Astrocyte (in vitro differentiated cells and primary cell): ENCODE measurements around the gene UQCR11. TPM values are rescaled to one million over a fixed set of nuclear protein-coding genes. Genes with fewer than 3 reads are reported as not detected.
A peak's percentile ranks its signal among the peaks of the same experiment; 100 is the strongest.

Experiments used
- DNase-seq: peaks from one replicate; pipeline ENCODE4 v3.0.0-alpha.2; 2010; ENCODE audit warnings: low read depth
- FAIRE-seq: peaks from 2 replicates; lab custom pipeline; 2011; peaks lifted over from hg19 to GRCh38; lab: Jason Lieb, UNC
- H2AFZ ChIP-seq: 2 replicates; pipeline ENCODE4 v1.6.0; 2012; ENCODE audit warnings: low read depth, low read length, inconsistent platforms
- H3K27ac ChIP-seq: 2 replicates; pipeline ENCODE4 v1.5.1; 2011; ENCODE audit warnings: low read depth, low read length, inconsistent platforms
- H3K27me3 ChIP-seq: 2 replicates; pipeline ENCODE4 v1.6.0; 2011; ENCODE audit warnings: low read length, inconsistent platforms; ENCODE audit not compliant: insufficient read depth
- H3K36me3 ChIP-seq: 2 replicates; pipeline ENCODE4 v1.5.1; 2011; ENCODE audit warnings: low read length, inconsistent platforms; ENCODE audit not compliant: insufficient read depth
- H3K4me1 ChIP-seq: 2 replicates; pipeline ENCODE4 v1.5.1; 2011; ENCODE audit warnings: low read length, inconsistent platforms; ENCODE audit not compliant: insufficient read depth
- H3K4me2 ChIP-seq: 2 replicates; pipeline ENCODE4 v1.6.0; 2012; ENCODE audit warnings: low read length, inconsistent platforms
- H3K4me3 ChIP-seq: 2 replicates; pipeline ENCODE4 v1.5.1; 2011; ENCODE audit warnings: low read depth, mild to moderate bottlenecking, low read length, inconsistent platforms; ENCODE audit not compliant: insufficient read depth
- H3K79me2 ChIP-seq: 2 replicates; pipeline ENCODE4 v1.6.0; 2012; ENCODE audit warnings: mild to moderate bottlenecking, low read length, inconsistent platforms; ENCODE audit not compliant: insufficient read depth
- H3K9ac ChIP-seq: 2 replicates; pipeline ENCODE4 v1.6.0; 2012; ENCODE audit warnings: mild to moderate bottlenecking, low read length, inconsistent platforms
- H3K9me3 ChIP-seq: 2 replicates; pipeline ENCODE4 v1.5.1; 2012; ENCODE audit warnings: low read depth, mild to moderate bottlenecking, low read length, inconsistent platforms; ENCODE audit not compliant: insufficient read depth
- H4K20me1 ChIP-seq: 2 replicates; pipeline ENCODE4 v1.6.0; 2012; ENCODE audit warnings: low read length, inconsistent platforms; ENCODE audit not compliant: insufficient read depth
- H3K27ac Mint-ChIP-seq: one replicate; pipeline ENCODE4 v1.8.0; 2021; ENCODE audit warnings: mild to moderate bottlenecking, mixed read lengths; ENCODE audit not compliant: unreplicated experiment
- H3K27me3 Mint-ChIP-seq: one replicate; pipeline ENCODE4 v1.8.0; 2021; ENCODE audit warnings: low read depth, mixed read lengths; ENCODE audit not compliant: unreplicated experiment
- H3K36me3 Mint-ChIP-seq: one replicate; pipeline ENCODE4 v1.8.0; 2021; ENCODE audit warnings: low read depth, mixed read lengths; ENCODE audit not compliant: unreplicated experiment
- H3K4me1 Mint-ChIP-seq: one replicate; pipeline ENCODE4 v1.8.0; 2021; ENCODE audit warnings: low read depth, mixed read lengths; ENCODE audit not compliant: unreplicated experiment
- H3K4me3 Mint-ChIP-seq: one replicate; pipeline ENCODE4 v1.8.0; 2021; ENCODE audit warnings: mild to moderate bottlenecking, moderate library complexity, mixed read lengths; ENCODE audit not compliant: unreplicated experiment
- H3K9me3 Mint-ChIP-seq: one replicate; pipeline ENCODE4 v1.8.0; 2021; ENCODE audit warnings: mild to moderate bottlenecking, mixed read lengths; ENCODE audit not compliant: unreplicated experiment
- EZH2 ChIP-seq: IDR thresholded peaks from 2 replicates; pipeline ENCODE4 v1.6.1; 2012; ENCODE audit warnings: mild to moderate bottlenecking, low read length, inconsistent platforms; ENCODE audit not compliant: insufficient read depth
- total RNA-seq: library from RNA; stranded (reverse); gene quantifications from 2 replicates; pipeline ENCODE4 v1.2.1, GENCODE V29; 2021
- TF ChIP-seq, protein P1 (sequence below): IDR thresholded peaks from 2 replicates; pipeline ENCODE4 v1.5.1; 2011; ENCODE audit warnings: low read depth, mild to moderate bottlenecking, inconsistent platforms, low read length, moderate library complexity; ENCODE audit not compliant: insufficient read depth

The UQCR11 gene
- total RNA-seq, 1 donor from 2014 or later, result 255 TPM

DNA sequence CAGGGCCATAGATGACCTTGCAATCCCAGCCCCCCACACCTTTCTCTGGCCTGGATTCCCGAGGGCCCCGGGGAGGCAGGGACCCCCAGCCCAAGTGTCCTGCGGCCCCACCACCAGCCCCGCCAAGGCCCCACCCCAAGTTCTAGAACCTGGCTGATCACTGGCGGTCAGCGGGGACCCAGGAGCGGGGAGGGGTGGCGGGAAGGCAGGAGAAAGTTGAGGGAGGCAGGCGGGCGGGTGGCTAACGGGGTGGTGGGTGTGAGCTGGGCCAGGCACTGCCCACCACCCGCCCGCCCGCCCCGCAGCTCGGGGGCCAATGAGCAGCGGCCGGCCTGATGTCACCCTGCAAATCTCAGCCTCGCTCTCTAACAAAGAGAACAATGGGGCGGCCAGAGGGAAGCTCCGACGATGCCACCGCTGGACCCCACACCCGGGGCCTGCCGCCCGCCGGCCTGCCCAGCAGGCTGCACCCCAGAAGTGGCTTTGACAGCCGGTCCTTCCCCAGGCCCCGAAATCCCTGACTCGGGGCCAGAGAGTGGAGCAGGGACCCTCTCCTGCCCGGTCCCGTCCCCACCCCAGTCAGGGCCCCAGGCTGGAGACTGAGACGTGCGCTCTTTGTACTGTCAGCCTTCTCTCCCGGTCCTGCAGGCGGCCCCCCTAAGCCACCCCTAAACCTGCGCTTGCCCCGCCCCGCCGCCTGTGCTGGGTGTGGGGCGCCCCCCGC, 38.7 kb downstream of the UQCR11 start:
- no peak overlapping the region for H3K27ac Mint-ChIP-seq

DNA sequence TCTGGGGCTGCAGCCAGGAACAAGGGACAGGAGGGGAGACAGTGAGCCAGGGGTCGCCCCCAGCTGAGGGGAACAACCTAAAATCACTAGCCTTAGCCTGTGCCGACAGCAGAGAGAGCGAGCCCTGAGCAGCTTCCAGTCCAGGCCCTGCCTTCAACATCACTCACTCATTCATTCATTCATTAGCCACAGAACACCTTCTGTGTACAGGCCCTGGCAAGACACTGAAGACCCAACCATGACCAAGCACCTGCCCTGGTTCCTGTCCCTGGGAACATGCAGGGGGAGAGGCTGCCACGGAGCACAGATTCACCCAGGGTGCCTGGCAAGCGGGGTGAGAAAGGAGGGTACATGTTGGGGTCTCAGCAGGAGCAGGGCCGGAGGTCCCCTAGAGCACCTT, 42.0 kb downstream of the UQCR11 start:
- Mint-ChIP-seq H3K9me3 (no peaks in the 10 kb centered on the region), H3K27ac (peak overlapping the region; percentile 24), H3K36me3 (peaks cover 4% of the 10 kb centered on the region), H3K4me3 (no peak overlapping the region), H3K4me1 (no peaks in the 10 kb centered on the region), H3K27me3 (no peaks in the 10 kb centered on the region)
- H3K9ac ChIP-seq, result no peak overlapping the region
- TF ChIP-seq EZH2, result no peak
- TF ChIP-seq, protein P1, sequence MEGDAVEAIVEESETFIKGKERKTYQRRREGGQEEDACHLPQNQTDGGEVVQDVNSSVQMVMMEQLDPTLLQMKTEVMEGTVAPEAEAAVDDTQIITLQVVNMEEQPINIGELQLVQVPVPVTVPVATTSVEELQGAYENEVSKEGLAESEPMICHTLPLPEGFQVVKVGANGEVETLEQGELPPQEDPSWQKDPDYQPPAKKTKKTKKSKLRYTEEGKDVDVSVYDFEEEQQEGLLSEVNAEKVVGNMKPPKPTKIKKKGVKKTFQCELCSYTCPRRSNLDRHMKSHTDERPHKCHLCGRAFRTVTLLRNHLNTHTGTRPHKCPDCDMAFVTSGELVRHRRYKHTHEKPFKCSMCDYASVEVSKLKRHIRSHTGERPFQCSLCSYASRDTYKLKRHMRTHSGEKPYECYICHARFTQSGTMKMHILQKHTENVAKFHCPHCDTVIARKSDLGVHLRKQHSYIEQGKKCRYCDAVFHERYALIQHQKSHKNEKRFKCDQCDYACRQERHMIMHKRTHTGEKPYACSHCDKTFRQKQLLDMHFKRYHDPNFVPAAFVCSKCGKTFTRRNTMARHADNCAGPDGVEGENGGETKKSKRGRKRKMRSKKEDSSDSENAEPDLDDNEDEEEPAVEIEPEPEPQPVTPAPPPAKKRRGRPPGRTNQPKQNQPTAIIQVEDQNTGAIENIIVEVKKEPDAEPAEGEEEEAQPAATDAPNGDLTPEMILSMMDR, result no peak
- no peaks in the 10 kb centered on the region for H3K27me3 ChIP-seq
- peaks cover 10% of the 10 kb centered on the region for H3K4me1 ChIP-seq
- peaks cover 76% of the 10 kb centered on the region for H4K20me1 ChIP-seq
- H3K27ac ChIP-seq, result no peak overlapping the region
- FAIRE-seq, result no peak
- H3K9me3 ChIP-seq, result no peaks in the 10 kb centered on the region
- no peak overlapping the region for H3K4me2 ChIP-seq
- no peaks in the 10 kb centered on the region for H3K36me3 ChIP-seq
- no peak overlapping the region for H3K4me3 ChIP-seq
- H2AFZ ChIP-seq, result no peak overlapping the region
- peaks cover 85% of the 10 kb centered on the region for H3K79me2 ChIP-seq
- no peak for DNase-seq

More for the DNA sequence above, 38.7 kb downstream of the UQCR11 start:
- TF ChIP-seq EZH2, result no peak
- TF ChIP-seq, protein P1, result no peak
- Histone ChIP-seq H3K36me3 (no peaks in the 10 kb centered on the region), H3K9me3 (no peaks in the 10 kb centered on the region), H3K9ac (peak overlapping the region; percentile 99), H3K79me2 (peaks cover 55% of the 10 kb centered on the region), H3K27me3 (no peaks in the 10 kb centered on the region), H3K27ac (peak overlapping the region; percentile 97), H3K4me3 (peak overlapping the region; percentile 78), H3K4me2 (peak overlapping the region; percentile 98), H2AFZ (peak overlapping the region; percentile 63), H4K20me1 (peaks cover 50% of the 10 kb centered on the region), H3K4me1 (peaks cover 10% of the 10 kb centered on the region)
- Mint-ChIP-seq H3K4me1 (no peaks in the 10 kb centered on the region), H3K4me3 (peak overlapping the region; percentile 64), H3K9me3 (no peaks in the 10 kb centered on the region), H3K36me3 (peaks cover 4% of the 10 kb centered on the region), H3K27me3 (peaks cover 5% of the 10 kb centered on the region)
- FAIRE-seq (no peak), DNase-seq (peak; percentile 75)
